GM12891 (cell line): ENCODE data around the gene UBE3C.
"Not testable (repeated sequence)": the region's sequence is repeated elsewhere in the genome, so short reads cannot be mapped to it uniquely, and the experiment has no call there.

ENCODE experiments used
- DNase-seq: peaks from one replicate; pipeline ENCODE4 v3.0.0; 2011; ENCODE audit warnings: low spot score; ENCODE audit not compliant: insufficient read length
- FAIRE-seq: peaks from 2 replicates; lab custom pipeline; 2011; peaks lifted over from hg19 to GRCh38; lab: Jason Lieb, UNC
- PAX5 ChIP-seq: IDR thresholded peaks from 2 replicates; pipeline ENCODE4 v1.6.1; 2011; ENCODE audit warnings: low read length, moderate library complexity, mild to moderate bottlenecking; ENCODE audit not compliant: insufficient read depth, severe bottlenecking
- POLR2A ChIP-seq: IDR thresholded peaks from 2 replicates; pipeline ENCODE4 v1.6.1; 2011; ENCODE audit warnings: low read depth, low read length, control low read depth
- POLR2AphosphoS5 ChIP-seq: IDR thresholded peaks from 2 replicates; pipeline ENCODE4 v1.6.1; 2011; ENCODE audit warnings: low read depth, low read length, control low read depth
- POU2F2 ChIP-seq: IDR thresholded peaks from 2 replicates; pipeline ENCODE4 v1.6.1; 2011; ENCODE audit warnings: low read depth, mild to moderate bottlenecking, control low read depth, low read length, moderate library complexity
- SPI1 ChIP-seq: IDR thresholded peaks from 2 replicates; pipeline ENCODE4 v1.6.1; 2011; ENCODE audit warnings: low read depth, low read length, control low read depth
- TAF1 ChIP-seq: IDR thresholded peaks from 2 replicates; pipeline ENCODE4 v1.6.1; 2011; ENCODE audit warnings: low read depth, low read length, control low read depth

The UBE3C gene

GRCh38 chr7:157143788-157144187 is 5.1 kb downstream of the UBE3C start:
- FAIRE-seq, result no peak
- DNase-seq, result no peak

DNA sequence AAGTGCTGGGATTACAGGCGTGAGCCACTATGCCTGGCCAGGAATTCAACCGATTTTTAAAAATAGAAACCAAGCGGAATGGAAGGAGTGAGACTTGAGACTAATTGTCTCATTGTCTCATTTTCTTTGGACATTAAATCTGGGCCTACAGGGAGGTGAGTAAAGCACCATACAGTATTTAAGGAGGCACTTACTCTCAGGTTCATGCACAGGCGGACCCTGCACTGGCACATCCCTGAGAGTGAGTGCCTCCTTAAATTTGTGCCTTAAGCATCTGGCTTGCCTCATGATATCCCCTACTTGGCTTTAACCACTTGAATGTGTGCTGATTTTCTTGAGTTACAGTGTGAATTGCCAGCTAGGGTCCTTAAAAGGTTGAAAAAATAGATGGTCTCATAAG is 10.6 kb downstream of the UBE3C start:
- TF ChIP-seq POLR2AphosphoS5, result no peak

More at GRCh38 chr7:157143788-157144187, 5.1 kb downstream of the UBE3C start:
- TF ChIP-seq POU2F2 (no peak), SPI1 (no peak), TAF1 (no peak), POLR2AphosphoS5 (no peak), PAX5 (no peak), POLR2A (no peak)

DNA sequence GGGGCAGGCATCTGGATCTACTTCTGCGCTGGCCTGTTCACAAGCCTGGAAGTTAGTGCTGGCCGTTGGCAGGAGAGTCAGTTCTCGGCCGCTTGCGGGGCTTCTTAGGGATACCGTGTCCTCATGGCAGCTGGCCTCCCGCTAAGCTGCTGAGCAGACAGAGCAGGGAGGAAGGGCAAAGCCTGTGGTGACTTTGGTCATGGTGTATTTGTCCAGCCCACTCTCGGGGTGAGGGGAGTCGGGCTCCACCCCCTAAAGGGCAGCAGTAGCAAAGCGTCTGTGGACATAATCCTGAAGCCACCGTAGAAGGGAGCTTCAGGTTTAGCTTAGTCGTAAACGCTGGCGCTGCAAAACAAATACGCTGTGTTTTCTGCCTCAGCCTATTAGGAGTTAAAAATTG is 12.2 kb downstream of the UBE3C start:
- no peak for DNase-seq

More for the DNA sequence above, 10.6 kb downstream of the UBE3C start:
- no peak for DNase-seq
- no peak for FAIRE-seq

DNA sequence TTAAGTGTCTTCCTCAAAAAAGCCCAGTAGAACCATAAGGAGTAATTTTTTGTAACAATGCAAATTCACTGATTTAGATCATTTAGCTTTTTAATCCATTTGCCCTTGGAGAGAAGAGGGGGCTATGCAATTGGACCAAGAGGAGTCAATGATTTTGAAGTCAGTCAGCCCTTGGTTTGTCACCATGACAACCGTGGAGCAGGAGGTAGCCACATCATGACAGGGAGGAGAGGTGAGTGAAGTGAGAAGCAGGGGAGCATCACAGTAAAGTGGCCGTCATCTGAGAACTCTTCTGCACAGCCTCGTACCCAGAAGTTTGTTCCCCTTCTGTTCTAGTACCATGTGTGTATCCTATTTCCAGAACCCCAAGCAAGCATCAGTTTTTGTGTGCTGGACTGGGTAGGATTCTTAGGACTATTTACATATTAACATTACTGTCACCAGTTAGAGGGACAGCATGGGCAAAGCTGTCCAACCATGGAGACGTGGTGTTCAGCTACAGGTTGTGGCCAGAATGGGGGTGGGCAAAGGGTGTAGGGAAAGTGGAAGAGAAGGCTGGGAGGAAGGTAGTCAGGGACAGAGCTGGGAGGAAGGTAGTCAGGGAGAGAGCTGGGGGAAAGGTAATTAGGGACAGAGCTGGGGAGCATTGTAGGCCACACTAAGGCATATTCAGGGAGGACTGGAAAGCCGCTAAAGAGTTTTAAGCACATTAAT is 13.1 kb downstream of the UBE3C start:
- FAIRE-seq (no peak), DNase-seq (no peak)
- TF ChIP-seq POU2F2 (no peak), PAX5 (no peak)

More for the DNA sequence above, 12.2 kb downstream of the UBE3C start:
- no peak for FAIRE-seq
- no peak for TF ChIP-seq SPI1
- no peak for TF ChIP-seq POU2F2
- TF ChIP-seq TAF1, result no peak
- no peak for TF ChIP-seq POLR2AphosphoS5
- no peak for TF ChIP-seq POLR2A
- TF ChIP-seq PAX5, result no peak

DNA sequence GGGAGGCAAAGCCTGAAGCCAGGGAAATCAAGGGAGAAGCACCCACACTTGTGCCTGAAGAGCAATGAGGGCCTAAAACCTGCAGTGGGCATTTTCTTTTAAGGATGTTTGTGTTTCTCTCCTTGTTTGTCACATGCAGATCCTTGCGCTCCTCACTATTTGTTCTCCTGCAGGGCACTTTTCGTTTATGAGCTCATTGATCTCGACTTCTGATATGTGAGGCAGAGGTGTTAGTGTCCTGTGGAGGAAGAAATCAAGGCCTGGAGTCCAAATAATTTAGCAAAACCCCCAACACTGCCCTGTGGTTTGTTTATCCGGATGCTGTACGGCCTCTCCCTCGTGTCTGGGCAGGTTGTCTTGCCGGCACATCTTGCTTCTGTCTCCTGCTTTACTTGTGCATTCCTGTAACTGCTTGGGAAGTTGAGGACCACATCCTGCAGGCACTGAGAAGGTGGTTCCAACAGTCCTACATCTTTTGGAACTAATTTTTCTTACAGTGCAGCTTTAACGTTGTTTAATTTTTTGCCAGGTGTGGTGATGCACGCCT is 13.7 kb downstream of the UBE3C start:
- DNase-seq, result no peak
- TF ChIP-seq POLR2AphosphoS5 (no peak), PAX5 (no peak), SPI1 (no peak), POLR2A (no peak), TAF1 (no peak), POU2F2 (no peak)
- FAIRE-seq, result no peak

- TF ChIP-seq POU2F2 (no peak), POLR2A (no peak), TAF1 (no peak), PAX5 (no peak), SPI1 (no peak), POLR2AphosphoS5 (no peak)
- FAIRE-seq (no peak), DNase-seq (no peak)
Measured at GRCh38 chr7:157153260-157153659, 14.5 kb downstream of the UBE3C start.

DNA sequence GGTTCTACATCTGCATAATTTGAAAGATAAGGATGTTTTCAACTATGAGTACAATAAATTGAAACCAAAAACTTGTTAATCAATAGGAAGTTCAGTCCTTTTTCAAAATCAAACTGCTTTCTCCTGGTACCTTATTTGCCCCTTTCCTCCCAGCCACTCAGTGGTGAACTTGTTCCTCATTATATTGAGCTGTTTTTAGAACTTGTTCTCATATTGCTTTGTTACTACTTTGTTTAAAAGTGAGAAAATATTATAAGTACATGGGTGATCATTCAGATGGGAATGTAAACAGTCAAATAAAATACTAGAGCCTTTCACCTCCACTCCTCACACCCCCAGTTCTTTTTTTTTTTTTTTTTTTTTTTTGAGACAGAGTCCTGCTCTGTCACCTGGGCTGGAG is 17.2 kb downstream of the UBE3C start:
- TF ChIP-seq POLR2AphosphoS5 (no peak), POU2F2 (no peak), SPI1 (no peak), PAX5 (no peak), TAF1 (no peak), POLR2A (no peak)
- DNase-seq (no peak), FAIRE-seq (no peak)

GRCh38 chr7:157158400-157158799 is 19.7 kb downstream of the UBE3C start:
- DNase-seq (no peak), FAIRE-seq (no peak)
- TF ChIP-seq POLR2A (no peak), POU2F2 (no peak), PAX5 (no peak), SPI1 (no peak), TAF1 (no peak), POLR2AphosphoS5 (no peak)

DNA sequence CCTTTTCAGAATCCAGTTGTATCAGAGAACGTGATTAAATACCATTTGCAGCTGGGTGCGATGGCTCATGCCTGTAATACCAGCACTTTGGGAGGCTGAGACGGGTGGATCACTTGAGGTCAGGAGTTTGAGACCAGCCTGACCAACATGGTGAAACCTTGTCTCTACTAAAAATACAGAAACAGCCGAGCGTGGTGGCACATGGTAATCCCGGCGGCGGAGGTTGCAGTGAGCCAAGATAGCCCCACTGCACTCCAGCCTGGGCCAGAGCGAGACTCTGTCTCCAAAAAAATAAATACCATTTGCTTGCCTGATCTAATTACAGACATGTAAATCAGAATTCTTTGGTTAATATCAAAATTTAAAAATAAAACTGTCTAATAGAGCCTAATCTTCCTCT is 20.8 kb downstream of the UBE3C start:
- FAIRE-seq, DNase-seq: not testable (repeated sequence)

DNA sequence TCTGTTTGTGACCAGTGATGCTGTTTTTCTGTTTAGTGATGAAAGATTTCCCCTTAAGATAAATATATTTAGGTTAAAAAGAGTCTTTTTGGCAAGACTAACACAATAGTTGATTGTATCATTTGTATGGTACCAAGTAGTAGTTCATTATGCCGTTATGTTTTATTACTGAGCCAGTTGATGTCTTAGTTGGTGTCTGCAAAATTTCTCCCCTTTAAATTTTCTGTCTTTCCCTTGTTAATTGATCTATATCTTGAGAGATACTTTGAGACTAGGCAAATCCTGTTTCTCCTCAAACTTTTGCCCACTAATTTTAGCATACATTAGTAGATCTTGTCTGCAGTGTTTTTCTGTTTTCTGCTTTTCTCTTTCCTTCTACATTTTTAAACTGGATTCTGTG is 21.7 kb downstream of the UBE3C start:
- DNase-seq (no peak), FAIRE-seq (no peak)
- no peak for TF ChIP-seq TAF1
- no peak for TF ChIP-seq POU2F2
- TF ChIP-seq SPI1, result no peak
- no peak for TF ChIP-seq PAX5
- no peak for TF ChIP-seq POLR2AphosphoS5
- TF ChIP-seq POLR2A, result no peak
